ENCODE results near the gene E2F8.
"Not testable (repeated sequence)": the region's sequence is repeated elsewhere in the genome, so short reads cannot be mapped to it uniquely, and the experiment has no call there.

Gene E2F8

DNA sequence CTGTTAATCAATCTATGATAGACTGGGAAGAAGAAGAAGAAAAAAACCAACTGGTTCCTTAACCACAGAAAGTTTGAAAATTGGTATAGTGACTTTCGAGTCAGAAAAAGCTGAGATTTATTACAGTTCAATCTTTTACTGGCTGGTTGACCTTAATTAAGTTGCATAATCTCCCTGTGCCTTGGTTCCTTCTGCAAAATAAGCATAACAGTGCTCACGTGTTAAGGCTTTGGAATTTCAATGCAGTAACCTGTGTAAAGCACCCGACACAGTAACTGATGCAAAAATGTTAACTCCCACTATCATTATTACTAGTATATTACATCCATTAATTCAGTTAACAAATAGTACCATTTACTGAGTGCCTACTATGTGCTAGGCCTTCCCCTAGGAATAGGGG lies 22.6 kb upstream of the E2F8 start:
- Histone ChIP-seq H4K20me1 (ENCODE audit: control insufficient read depth, insufficient read depth, low read depth, low read length) (no peaks in the 10 kb centered on the region), H3K4me2 (ENCODE audit: low read length) (no peak overlapping the region), H3F3A (ENCODE audit: control insufficient read depth, insufficient read depth) (no peaks in the 10 kb centered on the region), H3K4me1 (ENCODE audit: control insufficient read depth, low read length) (no peaks in the 10 kb centered on the region), H3K36me3 (ENCODE audit: control insufficient read depth, low read length) (no peaks in the 10 kb centered on the region), H3K27ac (ENCODE audit: low read depth, low read length) (no peak overlapping the region), H3K4me3 (ENCODE audit: low read length) (no peak overlapping the region), H3K9me3 (ENCODE audit: control insufficient read depth, insufficient read depth, low read length) (no peaks in the 10 kb centered on the region), H3K27me3 (ENCODE audit: control insufficient read depth, low read length) (peaks cover 14% of the 10 kb centered on the region), H3K79me2 (ENCODE audit: control insufficient read depth, low read length) (no peaks in the 10 kb centered on the region), H3K9me2 (replicated peaks; ENCODE audit: control insufficient read depth, low read length) (no peaks in the 10 kb centered on the region)
- TF ChIP-seq EZH2phosphoT487 (IDR thresholded peaks at IDR 0.05; ENCODE audit: borderline replicate concordance, low read length) = no peak
- TF ChIP-seq, protein P1, sequence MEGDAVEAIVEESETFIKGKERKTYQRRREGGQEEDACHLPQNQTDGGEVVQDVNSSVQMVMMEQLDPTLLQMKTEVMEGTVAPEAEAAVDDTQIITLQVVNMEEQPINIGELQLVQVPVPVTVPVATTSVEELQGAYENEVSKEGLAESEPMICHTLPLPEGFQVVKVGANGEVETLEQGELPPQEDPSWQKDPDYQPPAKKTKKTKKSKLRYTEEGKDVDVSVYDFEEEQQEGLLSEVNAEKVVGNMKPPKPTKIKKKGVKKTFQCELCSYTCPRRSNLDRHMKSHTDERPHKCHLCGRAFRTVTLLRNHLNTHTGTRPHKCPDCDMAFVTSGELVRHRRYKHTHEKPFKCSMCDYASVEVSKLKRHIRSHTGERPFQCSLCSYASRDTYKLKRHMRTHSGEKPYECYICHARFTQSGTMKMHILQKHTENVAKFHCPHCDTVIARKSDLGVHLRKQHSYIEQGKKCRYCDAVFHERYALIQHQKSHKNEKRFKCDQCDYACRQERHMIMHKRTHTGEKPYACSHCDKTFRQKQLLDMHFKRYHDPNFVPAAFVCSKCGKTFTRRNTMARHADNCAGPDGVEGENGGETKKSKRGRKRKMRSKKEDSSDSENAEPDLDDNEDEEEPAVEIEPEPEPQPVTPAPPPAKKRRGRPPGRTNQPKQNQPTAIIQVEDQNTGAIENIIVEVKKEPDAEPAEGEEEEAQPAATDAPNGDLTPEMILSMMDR (IDR thresholded peaks at IDR 0.05; ENCODE audit: low read depth, low read length, poor library complexity, severe bottlenecking) = no peak

DNA sequence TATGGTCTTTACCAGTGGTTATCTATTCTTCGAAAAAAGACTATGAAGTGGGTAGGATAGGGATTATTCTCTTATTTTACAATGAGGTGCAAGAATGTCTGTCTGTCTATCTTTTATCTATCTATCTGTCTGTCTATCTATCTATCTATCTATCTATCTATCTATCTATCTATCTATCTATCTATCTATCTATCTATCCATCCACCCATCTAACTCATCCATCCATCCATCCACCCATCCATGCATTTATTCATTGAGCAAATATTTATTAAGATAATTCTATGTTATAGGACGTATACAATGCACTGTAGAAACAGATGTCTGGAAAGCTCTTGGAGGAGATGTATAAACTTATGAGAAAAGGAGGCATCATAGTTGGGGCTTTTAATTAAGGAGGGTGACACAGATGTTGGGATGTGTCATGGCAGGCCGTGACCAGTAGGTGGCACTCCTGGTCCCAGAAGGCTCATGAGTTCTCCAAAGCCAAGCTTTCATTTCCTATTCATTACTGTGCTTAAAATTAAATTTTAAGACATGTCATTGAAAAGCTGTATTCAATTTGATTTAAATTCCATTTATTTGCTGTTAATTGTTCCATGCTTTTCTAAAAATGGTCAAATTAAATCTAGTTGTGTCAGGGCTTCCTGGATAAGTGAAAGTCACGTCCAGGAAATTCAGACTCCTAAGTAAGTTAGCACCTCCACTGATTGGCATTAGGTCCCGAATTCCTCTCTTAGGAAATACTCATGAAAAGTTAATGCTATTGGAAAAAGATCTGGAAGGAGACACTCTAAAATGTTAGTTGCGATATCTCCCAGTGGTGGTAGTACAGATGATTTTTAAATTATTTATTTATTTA lies 19.0 kb upstream of the E2F8 start:
- Histone ChIP-seq H3K9me3 (ENCODE audit: control insufficient read depth, insufficient read depth, low read length) (no peaks in the 10 kb centered on the region), H3F3A (ENCODE audit: control insufficient read depth, insufficient read depth) (no peaks in the 10 kb centered on the region), H3K36me3 (ENCODE audit: control insufficient read depth, low read length) (no peaks in the 10 kb centered on the region), H3K27ac (ENCODE audit: low read depth, low read length) (no peak overlapping the region), H3K79me2 (ENCODE audit: control insufficient read depth, low read length) (no peaks in the 10 kb centered on the region), H3K4me3 (ENCODE audit: low read length) (no peak overlapping the region), H3K27me3 (ENCODE audit: control insufficient read depth, low read length) (peaks cover 6% of the 10 kb centered on the region; the same call in 1 of the 2 replicates), H3K9me2 (replicated peaks; ENCODE audit: control insufficient read depth, low read length) (no peaks in the 10 kb centered on the region), H4K20me1 (ENCODE audit: control insufficient read depth, insufficient read depth, low read depth, low read length) (no peaks in the 10 kb centered on the region), H3K4me2 (ENCODE audit: low read length) (peak overlapping the region; percentile 36), H3K4me1 (ENCODE audit: control insufficient read depth, low read length) (no peaks in the 10 kb centered on the region)
- TF ChIP-seq EZH2phosphoT487 (IDR thresholded peaks at IDR 0.05; ENCODE audit: borderline replicate concordance, low read length) = no peak
- TF ChIP-seq, protein P1 (IDR thresholded peaks at IDR 0.05; ENCODE audit: low read depth, low read length, poor library complexity, severe bottlenecking) = peak; percentile 93

DNA sequence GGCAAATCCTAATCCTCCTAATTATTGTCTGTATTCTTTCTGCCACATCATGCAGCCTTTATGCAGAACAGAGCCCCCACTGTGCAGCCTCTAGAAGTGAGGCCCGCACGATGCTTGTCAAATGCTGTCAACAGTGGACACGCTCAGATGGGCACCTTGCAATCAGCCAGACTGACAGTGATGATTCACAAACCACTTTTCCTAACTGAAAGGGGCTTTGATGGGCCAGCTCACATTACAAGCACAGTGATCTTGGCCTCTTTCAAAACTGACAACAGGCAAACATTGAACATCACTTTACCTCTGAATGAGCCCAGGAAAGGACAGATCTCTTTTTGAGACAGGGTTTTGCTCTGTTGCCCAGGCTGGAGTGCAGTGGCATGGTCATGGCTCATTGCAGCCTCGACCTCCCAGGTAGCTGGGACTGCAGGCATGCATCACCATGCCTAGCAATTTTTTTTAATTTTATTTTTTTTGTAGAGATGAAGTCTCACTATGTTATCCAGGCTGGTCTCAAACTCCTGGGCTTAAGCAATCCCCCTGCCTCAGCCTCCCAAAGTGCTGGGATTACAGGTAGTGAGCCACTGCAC lies 18.0 kb upstream of the E2F8 start:
- TF ChIP-seq, protein P1 (IDR thresholded peaks at IDR 0.05; ENCODE audit: low read depth, low read length, poor library complexity, severe bottlenecking) = no peak
- no peak for TF ChIP-seq EZH2phosphoT487 (IDR thresholded peaks at IDR 0.05; ENCODE audit: borderline replicate concordance, low read length)
- Histone ChIP-seq H3K4me2 (ENCODE audit: low read length) (no peak overlapping the region), H3F3A (ENCODE audit: control insufficient read depth, insufficient read depth) (no peaks in the 10 kb centered on the region), H3K27me3 (ENCODE audit: control insufficient read depth, low read length) (peaks cover 6% of the 10 kb centered on the region; the same call in 1 of the 2 replicates), H3K4me1 (ENCODE audit: control insufficient read depth, low read length) (no peaks in the 10 kb centered on the region), H3K79me2 (ENCODE audit: control insufficient read depth, low read length) (no peaks in the 10 kb centered on the region), H3K27ac (ENCODE audit: low read depth, low read length) (no peak overlapping the region), H3K36me3 (ENCODE audit: control insufficient read depth, low read length) (no peaks in the 10 kb centered on the region), H4K20me1 (ENCODE audit: control insufficient read depth, insufficient read depth, low read depth, low read length) (no peaks in the 10 kb centered on the region), H3K9me2 (replicated peaks; ENCODE audit: control insufficient read depth, low read length) (no peaks in the 10 kb centered on the region), H3K4me3 (ENCODE audit: low read length) (no peak overlapping the region), H3K9me3 (ENCODE audit: control insufficient read depth, insufficient read depth, low read length) (no peaks in the 10 kb centered on the region)

DNA sequence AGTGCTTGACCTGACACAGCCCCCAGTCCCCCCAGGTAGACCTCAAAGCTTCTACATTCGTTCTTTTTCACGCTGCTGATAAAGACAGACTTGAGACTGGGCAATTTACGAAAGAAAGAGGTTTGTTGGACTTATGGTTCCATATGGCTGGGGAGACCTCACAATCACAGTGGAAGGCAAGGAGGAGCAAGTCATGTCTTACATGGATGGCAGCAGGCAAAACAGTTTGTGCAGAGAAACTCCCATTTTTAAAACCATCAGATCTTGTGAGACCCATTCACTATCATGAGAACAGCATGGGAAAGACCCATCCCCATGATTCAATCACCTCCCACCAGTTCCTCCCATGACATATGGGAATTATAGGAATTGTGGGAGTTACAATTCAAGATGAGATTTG lies 13.7 kb upstream of the E2F8 start:
- not testable (repeated sequence) for H3K27ac ChIP-seq (ENCODE audit: low read depth, low read length); H3K4me3 ChIP-seq (ENCODE audit: low read length); H3K36me3 ChIP-seq (ENCODE audit: control insufficient read depth, low read length); H3K79me2 ChIP-seq (ENCODE audit: control insufficient read depth, low read length); H3K4me2 ChIP-seq (ENCODE audit: low read length); H4K20me1 ChIP-seq (ENCODE audit: control insufficient read depth, insufficient read depth, low read depth, low read length); H3K4me1 ChIP-seq (ENCODE audit: control insufficient read depth, low read length); H3F3A ChIP-seq (ENCODE audit: control insufficient read depth, insufficient read depth); H3K9me2 ChIP-seq (replicated peaks; ENCODE audit: control insufficient read depth, low read length); H3K27me3 ChIP-seq (ENCODE audit: control insufficient read depth, low read length); H3K9me3 ChIP-seq (ENCODE audit: control insufficient read depth, insufficient read depth, low read length)
